NT2/D1 (cell line): ENCODE results near the gene CERS6.

Source experiments
- SUZ12 ChIP-seq: IDR thresholded peaks from 2 replicates; pipeline ENCODE4 v1.6.1; 2011; ENCODE audit not compliant: insufficient read length, insufficient read depth; ENCODE audit errors: extremely low read depth
- YY1 ChIP-seq: IDR thresholded peaks from 2 replicates; pipeline ENCODE4 v1.6.1; 2011; ENCODE audit not compliant: insufficient read length, insufficient read depth

- no peak for TF ChIP-seq YY1
- no peak for TF ChIP-seq SUZ12
These were observed 4.5 kb downstream of the CERS6 start for GRCh38 chr2:168460571-168460970.
